GM23338 (cell line): ENCODE data around the gene KRTAP25-1. TPM values are rescaled to one million over a fixed set of nuclear protein-coding genes. Genes with fewer than 3 reads are reported as not detected.

Experiments
- ATAC-seq: fragments of 200-7000 bp; cut with Tn5 transposase; 3 replicates; pipeline ENCODE4 v1.9.1; 2020
- DNase-seq: peaks from one replicate; pipeline ENCODE4 v3.0.0-alpha.2; 2015; ENCODE audit warnings: low spot score
- H2AFZ ChIP-seq: fragments of 200-600 bp; sonication (generic); 2 replicates; pipeline ENCODE4 v1.8.0; 2016; ENCODE audit warnings: antibody characterized with exemption, mild to moderate bottlenecking, moderate library complexity
- H3F3A ChIP-seq: fragments of 200-600 bp; sonication (generic); replicated peaks from 2 replicates; pipeline ENCODE4 v1.8.0; 2017; ENCODE audit warnings: antibody characterized with exemption, mixed run types, low read depth
- H3K27ac ChIP-seq: fragments of 200-600 bp; sonication (generic); 2 replicates; pipeline ENCODE4 v1.6.1; 2016; ENCODE audit warnings: low read depth
- H3K27me3 ChIP-seq: fragments of 200-600 bp; sonication (generic); 2 replicates; pipeline ENCODE4 v1.8.0; 2016; ENCODE audit warnings: mild to moderate bottlenecking, mixed run types, moderate library complexity; ENCODE audit not compliant: insufficient read depth
- H3K36me3 ChIP-seq: fragments of 200-600 bp; sonication (generic); 2 replicates; pipeline ENCODE4 v1.8.0; 2016; ENCODE audit warnings: mild to moderate bottlenecking; ENCODE audit not compliant: insufficient read depth
- H3K4me1 ChIP-seq: fragments of 200-600 bp; sonication (generic); 2 replicates; pipeline ENCODE4 v1.8.0; 2016; ENCODE audit warnings: mild to moderate bottlenecking, moderate library complexity; ENCODE audit not compliant: insufficient read depth
- H3K4me2 ChIP-seq: fragments of 200-600 bp; sonication (generic); 2 replicates; pipeline ENCODE4 v1.7.1; 2017; ENCODE audit warnings: mixed run types
- H3K4me3 ChIP-seq: fragments of 200-600 bp; sonication (generic); 2 replicates; pipeline ENCODE4 v1.6.1; 2016; ENCODE audit warnings: mixed run types
- H3K79me2 ChIP-seq: fragments of 200-600 bp; sonication (generic); replicated peaks from 2 replicates; pipeline ENCODE4 v1.8.0; 2017; ENCODE audit warnings: mild to moderate bottlenecking; ENCODE audit not compliant: insufficient read depth
- H3K9me2 ChIP-seq: fragments of 200-600 bp; sonication (generic); 2 replicates; pipeline ENCODE4 v1.8.0; 2017; ENCODE audit not compliant: insufficient read depth
- H4K20me1 ChIP-seq: fragments of 200-600 bp; sonication (generic); replicated peaks from 2 replicates; pipeline ENCODE4 v1.8.0; 2017; ENCODE audit warnings: mild to moderate bottlenecking; ENCODE audit not compliant: insufficient read depth
- H3K27ac Mint-ChIP-seq: 2 replicates; pipeline ENCODE4 v1.8.0; 2020; ENCODE audit warnings: inconsistent platforms, mild to moderate bottlenecking, moderate library complexity, mixed read lengths
- H3K27me3 Mint-ChIP-seq: 3 replicates; pipeline ENCODE4 v1.8.0; 2022; ENCODE audit warnings: low read depth, mild to moderate bottlenecking, moderate library complexity, mixed read lengths, inconsistent platforms; ENCODE audit not compliant: insufficient read depth, poor library complexity
- H3K36me3 Mint-ChIP-seq: 3 replicates; pipeline ENCODE4 v1.8.0; 2021; ENCODE audit warnings: low read depth, mild to moderate bottlenecking, inconsistent platforms, moderate library complexity, mixed read lengths
- H3K4me1 Mint-ChIP-seq: 3 replicates; pipeline ENCODE4 v1.8.0; 2020; ENCODE audit warnings: mild to moderate bottlenecking, inconsistent platforms, mixed read lengths
- H3K4me3 Mint-ChIP-seq: 3 replicates; pipeline ENCODE4 v1.8.0; 2021; ENCODE audit warnings: moderate library complexity, mild to moderate bottlenecking, inconsistent platforms, mixed read lengths
- H3K9me3 Mint-ChIP-seq: 3 replicates; pipeline ENCODE4 v1.8.0; 2020; ENCODE audit warnings: moderate library complexity, mild to moderate bottlenecking, inconsistent platforms, mixed read lengths
- EZH2 ChIP-seq: fragments of 200-600 bp; sonication (generic); IDR thresholded peaks from one replicate; pipeline ENCODE4 v1.8.0; 2017; ENCODE audit warnings: antibody characterized with exemption, mild to moderate bottlenecking, low read depth; ENCODE audit not compliant: unreplicated experiment
- NANOG ChIP-seq: IDR thresholded peaks from 2 replicates; pipeline ENCODE4 v1.6.1; 2016; ENCODE audit warnings: antibody characterized with exemption, borderline replicate concordance
- POLR2AphosphoS5 ChIP-seq: IDR thresholded peaks from 2 replicates; pipeline ENCODE4 v1.6.1; 2016; ENCODE audit warnings: antibody characterized with exemption, low read depth
- ZNF114 ChIP-seq: fragments of 250-450 bp; sonication (Bioruptor Pico); IDR thresholded peaks from 2 replicates; pipeline ENCODE4 v1.5.0; 2020; ENCODE audit warnings: mild to moderate bottlenecking, moderate library complexity
- ZNF331 ChIP-seq: fragments of 250-450 bp; sonication (Bioruptor Pico); IDR thresholded peaks from 2 replicates; pipeline ENCODE4 v1.5.0; 2020; ENCODE audit warnings: low read depth, mild to moderate bottlenecking, moderate library complexity
- ZNF462 ChIP-seq: fragments of 250-450 bp; sonication (Bioruptor Pico); IDR thresholded peaks from 2 replicates; pipeline ENCODE4 v1.5.0; 2020; ENCODE audit warnings: mild to moderate bottlenecking, moderate library complexity
- polyA plus RNA-seq: library from polyadenylated mRNA; unstranded; fragments of >200 nt; fragmentation: Nextera tagmentation; extraction: Ambion mirVana; gene quantifications from 2 replicates; pipeline ENCODE4 v1.2.1, GENCODE V29; 2016
- total RNA-seq: library from RNA; depleted of rRNA; stranded (reverse); fragments of >200 nt; shearing (Covaris generic); gene quantifications from 2 replicates; pipeline ENCODE4 v1.2.3, GENCODE V29; 2014
- TF ChIP-seq, protein P1 (sequence below), 2 experiments: fragments of 200-600 bp in 1 of 2; sonication (generic) in 1 of 2; conservative IDR thresholded peaks; 2 replicates each; pipeline versions ENCODE4 v1.5.1 to v1.6.1; 2016 to 2017; ENCODE audit warnings: antibody characterized with exemption in 2 of 2, low read depth in 2 of 2, mild to moderate bottlenecking in 2 of 2, moderate library complexity in 1 of 2
- TF ChIP-seq, protein P2 (sequence below): IDR thresholded peaks from one replicate; pipeline ENCODE4 v1.6.1; 2018; ENCODE audit warnings: antibody characterized with exemption; ENCODE audit not compliant: unreplicated experiment

The KRTAP25-1 gene
- total and polyA plus RNA-seq, 2 experiments from 2014 or later, result not detected

DNA sequence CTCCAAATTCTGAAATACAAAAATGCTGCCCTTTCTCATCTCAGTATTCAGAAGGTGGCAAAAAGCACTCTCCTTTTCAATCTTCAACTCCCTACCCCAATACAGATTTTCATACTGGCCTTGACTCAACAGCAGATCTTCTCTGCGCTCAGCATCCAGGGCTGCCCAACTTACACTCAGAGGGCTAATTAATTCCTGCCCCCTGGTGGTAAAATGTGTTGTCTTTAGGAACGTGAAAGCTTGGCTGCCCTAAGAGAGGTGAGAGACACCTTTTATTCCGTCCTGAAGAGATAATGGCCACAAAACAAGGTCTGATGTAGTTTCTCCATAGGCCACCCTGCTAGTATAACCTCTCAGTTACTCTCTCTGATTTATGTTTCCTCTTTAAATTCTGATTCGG, 31.5 kb downstream of the KRTAP25-1 start:
- H3K36me3 ChIP-seq, result no peaks in the 10 kb centered on the region
- no peak overlapping the region for H3K27ac Mint-ChIP-seq
- ATAC-seq, result peak; percentile 99
- peak; percentile 92 for DNase-seq
- H3K27me3 Mint-ChIP-seq, result no peaks in the 10 kb centered on the region
- H3K4me3 ChIP-seq, result no peak overlapping the region
- no peak for TF ChIP-seq ZNF462
- TF ChIP-seq, protein P1, sequence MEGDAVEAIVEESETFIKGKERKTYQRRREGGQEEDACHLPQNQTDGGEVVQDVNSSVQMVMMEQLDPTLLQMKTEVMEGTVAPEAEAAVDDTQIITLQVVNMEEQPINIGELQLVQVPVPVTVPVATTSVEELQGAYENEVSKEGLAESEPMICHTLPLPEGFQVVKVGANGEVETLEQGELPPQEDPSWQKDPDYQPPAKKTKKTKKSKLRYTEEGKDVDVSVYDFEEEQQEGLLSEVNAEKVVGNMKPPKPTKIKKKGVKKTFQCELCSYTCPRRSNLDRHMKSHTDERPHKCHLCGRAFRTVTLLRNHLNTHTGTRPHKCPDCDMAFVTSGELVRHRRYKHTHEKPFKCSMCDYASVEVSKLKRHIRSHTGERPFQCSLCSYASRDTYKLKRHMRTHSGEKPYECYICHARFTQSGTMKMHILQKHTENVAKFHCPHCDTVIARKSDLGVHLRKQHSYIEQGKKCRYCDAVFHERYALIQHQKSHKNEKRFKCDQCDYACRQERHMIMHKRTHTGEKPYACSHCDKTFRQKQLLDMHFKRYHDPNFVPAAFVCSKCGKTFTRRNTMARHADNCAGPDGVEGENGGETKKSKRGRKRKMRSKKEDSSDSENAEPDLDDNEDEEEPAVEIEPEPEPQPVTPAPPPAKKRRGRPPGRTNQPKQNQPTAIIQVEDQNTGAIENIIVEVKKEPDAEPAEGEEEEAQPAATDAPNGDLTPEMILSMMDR (conservative IDR thresholded peaks at IDR 0.05; ENCODE audit: low read depth in 2 of 2), result peak; percentile 72
- peak overlapping the region; percentile 8; the same call in 1 of the 2 replicates for H2AFZ ChIP-seq
- no peak overlapping the region for H3K27ac ChIP-seq
- H3K27me3 ChIP-seq, result no peaks in the 10 kb centered on the region
- H3K4me3 Mint-ChIP-seq, result no peak overlapping the region
- H4K20me1 ChIP-seq, result no peaks in the 10 kb centered on the region
- no peaks in the 10 kb centered on the region for H3K4me1 ChIP-seq
- H3K4me2 ChIP-seq, result no peak overlapping the region
- no peaks in the 10 kb centered on the region for H3F3A ChIP-seq
- no peaks in the 10 kb centered on the region for H3K9me3 Mint-ChIP-seq
- no peaks in the 10 kb centered on the region for H3K36me3 Mint-ChIP-seq
- no peaks in the 10 kb centered on the region for H3K79me2 ChIP-seq
- no peaks in the 10 kb centered on the region; the same call in 2 of the 3 replicates for H3K4me1 Mint-ChIP-seq
- peaks cover 2% of the 10 kb centered on the region for H3K9me2 ChIP-seq

DNA sequence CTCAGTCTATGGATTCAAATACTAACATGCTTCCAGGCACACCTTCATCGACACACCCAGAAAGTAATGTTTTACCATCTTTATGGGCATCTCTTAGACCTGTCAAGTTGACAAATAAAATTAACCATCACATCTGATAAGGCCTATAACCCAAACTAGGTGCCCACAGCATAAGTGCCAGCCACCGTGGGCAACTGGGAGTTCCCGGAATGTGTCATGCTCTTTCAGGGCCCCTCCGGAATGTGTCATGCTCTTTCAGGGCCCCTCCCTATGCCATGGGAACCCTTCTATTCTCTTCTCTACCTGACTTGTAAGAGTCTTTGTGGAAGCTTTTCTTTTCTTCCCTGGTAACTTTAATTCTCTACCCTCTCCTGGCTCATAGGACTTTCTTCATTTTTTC, 33.2 kb downstream of the KRTAP25-1 start:
- Mint-ChIP-seq H3K9me3 (no peaks in the 10 kb centered on the region), H3K36me3 (no peaks in the 10 kb centered on the region), H3K4me1 (no peaks in the 10 kb centered on the region; the same call in 2 of the 3 replicates), H3K27ac (no peak overlapping the region), H3K27me3 (no peaks in the 10 kb centered on the region), H3K4me3 (no peak overlapping the region)
- Histone ChIP-seq H3K36me3 (no peaks in the 10 kb centered on the region), H3K4me1 (no peaks in the 10 kb centered on the region), H2AFZ (no peak overlapping the region), H3K27me3 (no peaks in the 10 kb centered on the region), H3K27ac (no peak overlapping the region), H3K79me2 (no peaks in the 10 kb centered on the region), H3K4me3 (no peak overlapping the region), H3F3A (no peaks in the 10 kb centered on the region), H3K9me2 (no peaks in the 10 kb centered on the region), H4K20me1 (no peaks in the 10 kb centered on the region), H3K4me2 (no peak overlapping the region)
- DNase-seq (no peak), ATAC-seq (no peak)
- TF ChIP-seq EZH2 (no peak), NANOG (no peak), ZNF114 (CRISPR knock-in tag) (no peak), POLR2AphosphoS5 (no peak), ZNF331 (CRISPR knock-in tag) (no peak)
- TF ChIP-seq, protein P1 (conservative IDR thresholded peaks at IDR 0.05; ENCODE audit: low read depth in 2 of 2), result no peak
- TF ChIP-seq, protein P2, sequence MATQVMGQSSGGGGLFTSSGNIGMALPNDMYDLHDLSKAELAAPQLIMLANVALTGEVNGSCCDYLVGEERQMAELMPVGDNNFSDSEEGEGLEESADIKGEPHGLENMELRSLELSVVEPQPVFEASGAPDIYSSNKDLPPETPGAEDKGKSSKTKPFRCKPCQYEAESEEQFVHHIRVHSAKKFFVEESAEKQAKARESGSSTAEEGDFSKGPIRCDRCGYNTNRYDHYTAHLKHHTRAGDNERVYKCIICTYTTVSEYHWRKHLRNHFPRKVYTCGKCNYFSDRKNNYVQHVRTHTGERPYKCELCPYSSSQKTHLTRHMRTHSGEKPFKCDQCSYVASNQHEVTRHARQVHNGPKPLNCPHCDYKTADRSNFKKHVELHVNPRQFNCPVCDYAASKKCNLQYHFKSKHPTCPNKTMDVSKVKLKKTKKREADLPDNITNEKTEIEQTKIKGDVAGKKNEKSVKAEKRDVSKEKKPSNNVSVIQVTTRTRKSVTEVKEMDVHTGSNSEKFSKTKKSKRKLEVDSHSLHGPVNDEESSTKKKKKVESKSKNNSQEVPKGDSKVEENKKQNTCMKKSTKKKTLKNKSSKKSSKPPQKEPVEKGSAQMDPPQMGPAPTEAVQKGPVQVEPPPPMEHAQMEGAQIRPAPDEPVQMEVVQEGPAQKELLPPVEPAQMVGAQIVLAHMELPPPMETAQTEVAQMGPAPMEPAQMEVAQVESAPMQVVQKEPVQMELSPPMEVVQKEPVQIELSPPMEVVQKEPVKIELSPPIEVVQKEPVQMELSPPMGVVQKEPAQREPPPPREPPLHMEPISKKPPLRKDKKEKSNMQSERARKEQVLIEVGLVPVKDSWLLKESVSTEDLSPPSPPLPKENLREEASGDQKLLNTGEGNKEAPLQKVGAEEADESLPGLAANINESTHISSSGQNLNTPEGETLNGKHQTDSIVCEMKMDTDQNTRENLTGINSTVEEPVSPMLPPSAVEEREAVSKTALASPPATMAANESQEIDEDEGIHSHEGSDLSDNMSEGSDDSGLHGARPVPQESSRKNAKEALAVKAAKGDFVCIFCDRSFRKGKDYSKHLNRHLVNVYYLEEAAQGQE, result no peak
